Smooth muscle cell (in vitro differentiated cells): Measurements from ENCODE around the gene S100B. TPM values are rescaled to one million over a fixed set of nuclear protein-coding genes. Genes with fewer than 3 reads are reported as not detected.

Experiments used
- DNase-seq: peaks from one replicate; lab custom pipeline; 2025; ENCODE audit not compliant: unreplicated experiment; lab: John Stamatoyannopoulos, UW
- H2AFZ ChIP-seq: fragments of 200-600 bp; sonication (generic); 2 replicates; pipeline ENCODE4 v1.6.0; 2016; ENCODE audit warnings: antibody characterized with exemption, low read depth, mild to moderate bottlenecking
- H3F3A ChIP-seq: fragments of 200-600 bp; sonication (generic); 2 replicates; pipeline ENCODE4 v1.6.0; 2017; ENCODE audit warnings: antibody characterized with exemption, low read depth
- H3K27ac ChIP-seq: fragments of 200-600 bp; sonication (generic); 2 replicates; pipeline ENCODE4 v1.5.1; 2016; ENCODE audit warnings: low read depth, mild to moderate bottlenecking
- H3K27me3 ChIP-seq: fragments of 200-600 bp; sonication (generic); 2 replicates; pipeline ENCODE4 v1.6.1; 2016; ENCODE audit warnings: low read depth, mild to moderate bottlenecking
- H3K36me3 ChIP-seq: fragments of 200-600 bp; sonication (generic); 2 replicates; pipeline ENCODE4 v1.5.1; 2016; ENCODE audit warnings: low read depth
- H3K4me1 ChIP-seq: fragments of 200-600 bp; sonication (generic); 2 replicates; pipeline ENCODE4 v1.5.1; 2016; ENCODE audit warnings: low read depth
- H3K4me2 ChIP-seq: fragments of 200-600 bp; sonication (generic); 2 replicates; pipeline ENCODE4 v1.6.0; 2016; ENCODE audit warnings: mild to moderate bottlenecking
- H3K4me3 ChIP-seq: fragments of 200-600 bp; sonication (generic); 2 replicates; pipeline ENCODE4 v1.5.1; 2016; ENCODE audit warnings: mild to moderate bottlenecking
- H3K79me2 ChIP-seq: fragments of 200-600 bp; sonication (generic); 2 replicates; pipeline ENCODE4 v1.6.0; 2016; ENCODE audit warnings: low read depth, mild to moderate bottlenecking
- H3K9ac ChIP-seq: fragments of 200-600 bp; sonication (generic); 2 replicates; pipeline ENCODE4 v1.6.0; 2016; ENCODE audit warnings: low read depth
- H3K9me3 ChIP-seq: fragments of 200-600 bp; sonication (generic); replicated peaks from 2 replicates; pipeline ENCODE4 v1.5.1; 2016; ENCODE audit warnings: low read depth
- H4K20me1 ChIP-seq: fragments of 200-600 bp; sonication (generic); 2 replicates; pipeline ENCODE4 v1.6.0; 2016; ENCODE audit warnings: low read depth
- CTCF ChIP-seq: fragments of 200-600 bp; sonication (generic); IDR thresholded peaks from 2 replicates; pipeline ENCODE4 v1.5.1; 2017; ENCODE audit warnings: borderline replicate concordance, mild to moderate bottlenecking, antibody characterized with exemption; ENCODE audit not compliant: insufficient read depth, poor library complexity, severe bottlenecking
- WGBS: methylation state at CpG from one replicate; pipeline ENCODE4 v1.1.7; 2016; ENCODE audit warnings: low lambda C conversion rate; 5-methylcytosine and 5-hydroxymethylcytosine counted together
- polyA plus RNA-seq: library from polyadenylated mRNA; unstranded; fragments of >200 nt; fragmentation: Nextera tagmentation; extraction: Ambion mirVana; gene quantifications from 2 replicates; pipeline ENCODE4 v1.2.1, GENCODE V29; 2016
- total RNA-seq: library from RNA; depleted of rRNA; stranded (reverse); fragments of >200 nt; gene quantifications from 2 replicates; pipeline ENCODE4 v1.2.3, GENCODE V29; 2014

The S100B gene
- total and polyA plus RNA-seq, 2 experiments from 2014 or later: not detected

GRCh38 chr21:46557469-46557868 lies 47.4 kb downstream of the S100B start:
- no peak overlapping the region for H3K4me2 ChIP-seq
- WGBS: 94% methylated on average over 14 of the region's 14 CpGs
- no peaks in the 10 kb centered on the region for H3K36me3 ChIP-seq
- H3K4me3 ChIP-seq: no peak overlapping the region
- H3K79me2 ChIP-seq: no peaks in the 10 kb centered on the region
- no peak overlapping the region for H3K27ac ChIP-seq
- no peaks in the 10 kb centered on the region for H3K4me1 ChIP-seq
- H4K20me1 ChIP-seq: no peaks in the 10 kb centered on the region
- no peak for TF ChIP-seq CTCF
- no peaks in the 10 kb centered on the region for H3F3A ChIP-seq
- no peaks in the 10 kb centered on the region for H3K9me3 ChIP-seq
- DNase-seq: no peak
- no peaks in the 10 kb centered on the region for H3K27me3 ChIP-seq
- H2AFZ ChIP-seq: no peak overlapping the region
- H3K9ac ChIP-seq: no peak overlapping the region

GRCh38 chr21:46556802-46557201 lies 48.1 kb downstream of the S100B start:
- no peak for DNase-seq
- H3K9ac ChIP-seq: no peak overlapping the region
- H3K4me3 ChIP-seq: no peak overlapping the region
- H3K36me3 ChIP-seq: no peaks in the 10 kb centered on the region
- TF ChIP-seq CTCF: no peak
- no peaks in the 10 kb centered on the region for H4K20me1 ChIP-seq
- H3K9me3 ChIP-seq: no peaks in the 10 kb centered on the region
- H3K27me3 ChIP-seq: no peaks in the 10 kb centered on the region
- H3K79me2 ChIP-seq: no peaks in the 10 kb centered on the region
- no peak overlapping the region for H3K27ac ChIP-seq
- no peak overlapping the region for H2AFZ ChIP-seq
- H3F3A ChIP-seq: no peaks in the 10 kb centered on the region
- no peaks in the 10 kb centered on the region for H3K4me1 ChIP-seq
- WGBS: 96% methylated on average over 13 of the region's 13 CpGs
- no peak overlapping the region for H3K4me2 ChIP-seq

GRCh38 chr21:46555678-46556077 lies 49.2 kb downstream of the S100B start:
- Histone ChIP-seq H3K4me3 (no peak overlapping the region), H3K79me2 (no peaks in the 10 kb centered on the region), H3K9me3 (no peaks in the 10 kb centered on the region), H3K4me1 (no peaks in the 10 kb centered on the region), H3F3A (no peaks in the 10 kb centered on the region), H3K4me2 (no peak overlapping the region), H3K36me3 (no peaks in the 10 kb centered on the region), H3K27me3 (no peaks in the 10 kb centered on the region), H3K9ac (no peak overlapping the region), H4K20me1 (no peaks in the 10 kb centered on the region), H2AFZ (no peak overlapping the region), H3K27ac (no peak overlapping the region)
- no peak for DNase-seq
- no peak for TF ChIP-seq CTCF
- WGBS: 96% methylated on average over 16 of the region's 16 CpGs

- H3K9me3 ChIP-seq: no peaks in the 10 kb centered on the region
- no peaks in the 10 kb centered on the region for H3K36me3 ChIP-seq
- no peaks in the 10 kb centered on the region for H3K27me3 ChIP-seq
- no peak for TF ChIP-seq CTCF
- no peak overlapping the region for H2AFZ ChIP-seq
- H3K4me2 ChIP-seq: no peak overlapping the region
- no peak overlapping the region for H3K27ac ChIP-seq
- no peak overlapping the region for H3K9ac ChIP-seq
- no peaks in the 10 kb centered on the region for H3K4me1 ChIP-seq
- WGBS: 98% methylated on average over 9 of the region's 9 CpGs
- DNase-seq: no peak
- no peak overlapping the region for H3K4me3 ChIP-seq
- H3F3A ChIP-seq: no peaks in the 10 kb centered on the region
- no peaks in the 10 kb centered on the region for H4K20me1 ChIP-seq
- H3K79me2 ChIP-seq: no peaks in the 10 kb centered on the region
These were observed 49.7 kb downstream of the S100B start for GRCh38 chr21:46555225-46555617.
